Progenitor cell of endocrine pancreas (in vitro differentiated cells): ENCODE results near the gene KLHL26. TPM values are rescaled to one million over a fixed set of nuclear protein-coding genes. Genes with fewer than 3 reads are reported as not detected.

Experiments
- DNase-seq: peaks from one replicate; pipeline ENCODE4 v3.0.0; 2021; ENCODE audit warnings: low spot score; ENCODE audit not compliant: unreplicated experiment
- H3K27ac Mint-ChIP-seq: 2 replicates; pipeline ENCODE4 v1.8.0; 2021; ENCODE audit warnings: mild to moderate bottlenecking, moderate library complexity, mixed read lengths
- H3K27me3 Mint-ChIP-seq: 2 replicates; pipeline ENCODE4 v1.8.0; 2021; ENCODE audit warnings: mixed read lengths
- H3K36me3 Mint-ChIP-seq: 2 replicates; pipeline ENCODE4 v1.8.0; 2022; ENCODE audit warnings: mixed read lengths; ENCODE audit not compliant: insufficient read depth
- H3K4me1 Mint-ChIP-seq: 2 replicates; pipeline ENCODE4 v1.8.0; 2021; ENCODE audit warnings: low read depth, mixed read lengths
- H3K4me3 Mint-ChIP-seq: 2 replicates; pipeline ENCODE4 v1.8.0; 2021; ENCODE audit warnings: low read depth, mild to moderate bottlenecking, moderate library complexity, mixed read lengths
- H3K9me3 Mint-ChIP-seq: 2 replicates; pipeline ENCODE4 v1.8.0; 2021; ENCODE audit warnings: low read depth, mixed read lengths
- total RNA-seq: library from RNA; stranded (reverse); gene quantifications from 2 replicates; pipeline ENCODE4 v1.2.1, GENCODE V29; 2021
- TF ChIP-seq, protein P1 (sequence below): fragments of 200-600 bp; sonication (generic); IDR thresholded peaks from one replicate; pipeline ENCODE4 v1.5.0; 2021; ENCODE audit warnings: antibody characterized with exemption, mild to moderate bottlenecking; ENCODE audit not compliant: unreplicated experiment

The KLHL26 gene
- total RNA-seq, 1 donor from 2014 or later = 12.3 TPM

DNA sequence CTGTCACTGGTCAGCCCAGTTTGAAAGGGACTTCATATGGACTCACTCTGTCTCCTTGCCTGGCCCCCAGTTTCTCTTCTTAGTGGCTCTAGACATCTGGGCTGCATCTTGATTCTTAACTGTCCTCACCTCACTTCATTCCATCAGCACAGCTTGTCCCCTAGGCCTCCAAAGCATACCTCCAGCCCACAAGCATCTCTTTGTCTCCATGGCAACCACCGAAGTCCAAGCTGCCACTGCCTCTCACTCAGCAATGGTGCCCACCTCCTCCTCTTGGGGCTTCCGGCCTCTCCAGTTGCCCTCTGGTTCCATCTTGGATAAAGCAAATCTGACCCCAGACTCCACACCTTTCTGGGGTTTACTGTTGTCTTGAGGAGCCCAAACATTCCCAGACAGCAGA is 9.9 kb upstream of the KLHL26 start:
- Mint-ChIP-seq H3K27me3 (peaks cover 24% of the 10 kb centered on the region), H3K4me3 (no peak overlapping the region), H3K36me3 (no peaks in the 10 kb centered on the region), H3K9me3 (no peaks in the 10 kb centered on the region), H3K27ac (no peak overlapping the region), H3K4me1 (no peaks in the 10 kb centered on the region)
- TF ChIP-seq, protein P1, sequence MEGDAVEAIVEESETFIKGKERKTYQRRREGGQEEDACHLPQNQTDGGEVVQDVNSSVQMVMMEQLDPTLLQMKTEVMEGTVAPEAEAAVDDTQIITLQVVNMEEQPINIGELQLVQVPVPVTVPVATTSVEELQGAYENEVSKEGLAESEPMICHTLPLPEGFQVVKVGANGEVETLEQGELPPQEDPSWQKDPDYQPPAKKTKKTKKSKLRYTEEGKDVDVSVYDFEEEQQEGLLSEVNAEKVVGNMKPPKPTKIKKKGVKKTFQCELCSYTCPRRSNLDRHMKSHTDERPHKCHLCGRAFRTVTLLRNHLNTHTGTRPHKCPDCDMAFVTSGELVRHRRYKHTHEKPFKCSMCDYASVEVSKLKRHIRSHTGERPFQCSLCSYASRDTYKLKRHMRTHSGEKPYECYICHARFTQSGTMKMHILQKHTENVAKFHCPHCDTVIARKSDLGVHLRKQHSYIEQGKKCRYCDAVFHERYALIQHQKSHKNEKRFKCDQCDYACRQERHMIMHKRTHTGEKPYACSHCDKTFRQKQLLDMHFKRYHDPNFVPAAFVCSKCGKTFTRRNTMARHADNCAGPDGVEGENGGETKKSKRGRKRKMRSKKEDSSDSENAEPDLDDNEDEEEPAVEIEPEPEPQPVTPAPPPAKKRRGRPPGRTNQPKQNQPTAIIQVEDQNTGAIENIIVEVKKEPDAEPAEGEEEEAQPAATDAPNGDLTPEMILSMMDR = no peak
- DNase-seq = no peak

DNA sequence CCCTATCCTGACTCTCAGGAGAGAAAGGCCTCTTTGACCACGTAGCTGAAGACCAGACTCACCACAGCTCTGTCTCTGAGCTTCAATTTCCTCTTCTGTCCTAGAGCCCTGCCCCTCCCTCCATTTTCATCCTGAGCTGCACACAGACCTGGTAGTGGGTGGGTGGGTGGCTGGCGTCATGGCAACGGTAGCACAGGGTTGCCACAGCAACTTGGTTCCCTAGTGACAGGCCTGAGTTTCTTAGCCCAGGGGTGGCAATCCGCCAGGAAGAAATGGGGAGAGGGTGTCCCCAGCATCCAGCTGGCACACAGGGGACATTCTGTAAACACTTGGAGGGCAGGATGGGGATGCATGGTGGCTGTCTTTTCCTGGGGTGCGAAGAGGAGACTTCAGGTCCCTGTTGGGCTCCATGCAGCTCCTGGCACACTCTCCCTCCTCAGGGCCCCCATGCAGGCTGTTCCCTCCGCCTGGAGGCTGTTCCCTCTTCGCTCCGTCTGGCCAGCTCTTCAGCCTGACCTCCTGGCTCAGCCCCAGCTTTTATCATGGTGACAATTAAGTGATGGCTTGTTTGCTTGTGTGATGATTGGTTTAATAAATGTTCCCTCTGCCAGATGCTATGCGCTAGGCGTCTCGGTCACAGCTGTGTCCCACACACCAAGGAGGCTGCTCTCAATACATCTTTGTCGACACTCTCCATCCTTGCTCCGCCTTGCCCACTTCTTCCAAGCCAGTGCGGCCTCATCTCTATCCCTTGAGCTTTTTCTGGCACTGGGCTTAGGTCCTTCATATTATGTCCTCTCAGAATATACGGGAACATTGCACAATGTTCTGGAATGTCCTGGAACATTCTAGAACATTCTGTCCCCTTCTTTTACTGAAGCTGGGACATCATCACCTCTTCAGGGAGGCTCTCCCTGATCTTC is 7.4 kb upstream of the KLHL26 start:
- DNase-seq = no peak
- H3K27ac Mint-ChIP-seq = no peak overlapping the region

DNA sequence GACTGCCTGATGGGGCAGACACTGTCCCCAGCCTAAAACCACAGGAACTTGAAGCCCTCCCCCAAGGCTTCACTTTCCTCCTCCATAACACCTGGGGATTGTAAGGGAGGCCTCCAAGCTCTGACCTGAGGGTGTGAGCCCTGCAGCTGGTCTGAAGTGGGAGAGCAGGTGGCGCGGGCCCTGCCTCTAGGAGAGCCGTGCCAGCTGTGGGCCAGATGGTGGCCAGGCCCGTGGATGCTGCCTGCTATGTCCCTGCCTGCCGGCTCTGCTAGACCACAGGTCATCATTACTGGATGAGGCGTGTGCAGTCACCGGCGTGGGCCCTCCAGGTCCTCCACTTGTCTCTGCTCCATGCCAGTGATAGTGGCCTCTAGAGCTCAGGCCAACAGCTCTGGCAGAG is 3.5 kb upstream of the KLHL26 start:
- no peaks in the 10 kb centered on the region for H3K36me3 Mint-ChIP-seq
- TF ChIP-seq, protein P1 = no peak
- no peak overlapping the region for H3K4me3 Mint-ChIP-seq
- peaks cover 7% of the 10 kb centered on the region for H3K4me1 Mint-ChIP-seq
- H3K9me3 Mint-ChIP-seq = no peaks in the 10 kb centered on the region
- peaks cover 22% of the 10 kb centered on the region for H3K27me3 Mint-ChIP-seq
- no peak overlapping the region for H3K27ac Mint-ChIP-seq
- DNase-seq = no peak

More for the DNA sequence above, 7.4 kb upstream of the KLHL26 start:
- Mint-ChIP-seq H3K4me3 (no peak overlapping the region), H3K36me3 (no peaks in the 10 kb centered on the region), H3K4me1 (no peaks in the 10 kb centered on the region), H3K27me3 (peaks cover 24% of the 10 kb centered on the region), H3K9me3 (no peaks in the 10 kb centered on the region)
- TF ChIP-seq, protein P1 = no peak

DNA sequence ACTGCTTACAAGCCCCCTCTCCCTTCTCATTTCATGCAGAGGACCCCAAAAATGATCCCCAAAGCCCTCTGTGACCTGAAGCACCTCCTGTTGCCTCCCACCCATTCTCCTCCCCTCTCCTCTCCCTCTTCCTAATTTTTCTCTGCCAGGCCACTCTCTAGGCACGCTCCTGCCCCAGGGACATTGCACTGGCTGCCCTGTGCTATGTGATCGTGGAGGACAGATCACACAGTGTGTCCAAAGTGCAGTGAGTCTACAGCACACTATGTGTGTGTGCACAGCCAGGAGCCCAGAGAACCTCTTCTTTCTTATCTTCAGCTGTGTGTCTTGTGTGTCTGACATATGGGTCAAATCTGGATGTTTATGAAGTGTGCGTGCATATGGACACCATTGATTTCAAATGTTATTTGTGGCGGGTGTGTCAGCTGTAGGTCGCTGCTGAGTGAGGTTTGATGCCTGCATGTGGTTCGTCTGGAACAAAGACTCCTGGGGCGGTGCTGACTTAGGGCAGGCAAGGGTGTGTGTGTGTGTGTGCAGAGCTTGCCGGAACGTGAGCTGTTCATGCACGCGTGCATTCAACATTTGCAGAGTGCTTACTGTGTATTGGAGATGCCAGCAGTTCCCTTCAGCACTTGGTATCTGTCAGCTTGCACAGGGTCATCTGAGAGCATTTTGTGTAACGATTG is 2.1 kb upstream of the KLHL26 start:
- H3K4me3 Mint-ChIP-seq = no peak overlapping the region
- TF ChIP-seq, protein P1 = no peak
- no peak for DNase-seq
- peaks cover 15% of the 10 kb centered on the region for H3K27me3 Mint-ChIP-seq
- no peaks in the 10 kb centered on the region for H3K36me3 Mint-ChIP-seq
- H3K27ac Mint-ChIP-seq = peak overlapping the region; percentile 23
- H3K4me1 Mint-ChIP-seq = peaks cover 7% of the 10 kb centered on the region
- H3K9me3 Mint-ChIP-seq = no peaks in the 10 kb centered on the region

DNA sequence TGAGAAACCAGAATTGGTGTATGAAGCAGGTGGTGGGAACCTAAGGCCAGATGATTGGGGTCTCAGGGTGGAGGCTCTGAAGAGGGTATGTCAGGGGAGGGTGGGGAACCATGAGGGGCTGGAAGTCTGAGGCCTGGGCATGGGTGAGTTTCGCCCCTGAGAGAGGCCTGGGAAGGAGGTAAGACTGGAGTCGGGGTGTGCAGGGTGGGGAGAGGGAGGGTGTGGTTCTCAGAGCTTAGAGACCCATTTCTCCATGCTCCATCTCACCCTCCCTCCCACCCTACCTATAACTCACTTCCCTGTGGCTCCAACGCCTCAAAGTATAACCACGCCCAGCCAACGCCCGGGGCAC is 1.0 kb upstream of the KLHL26 start:
- peak overlapping the region; percentile 81 for H3K4me3 Mint-ChIP-seq
- H3K27ac Mint-ChIP-seq = peak overlapping the region; percentile 23
- no peaks in the 10 kb centered on the region for H3K9me3 Mint-ChIP-seq
- TF ChIP-seq, protein P1 = no peak
- peaks cover 7% of the 10 kb centered on the region for H3K4me1 Mint-ChIP-seq
- no peaks in the 10 kb centered on the region for H3K36me3 Mint-ChIP-seq
- peaks cover 11% of the 10 kb centered on the region for H3K27me3 Mint-ChIP-seq
- DNase-seq = no peak
